HEK293 (cell line): ENCODE results near the gene FANCC.

ENCODE experiments used
- CTCF ChIA-PET: fragments of 350-600 bp; formaldehyde crosslinking; extraction: SDS; loops from one replicate; lab custom pipeline; 2021; ENCODE audit warnings: antibody characterized with exemption; lab: Yijun Ruan, JAX
- POLR2A ChIA-PET: fragments of 300-600 bp; formaldehyde crosslinking; extraction: SDS; loops from one replicate; lab custom pipeline; 2020; ENCODE audit warnings: antibody characterized with exemption, inconsistent platforms; lab: Yijun Ruan, JAX
- H3K27ac ChIP-seq: fragments of 200-500 bp; sonication (Bioruptor generic); 2 replicates; pipeline ENCODE4 v1.5.1; 2014; ENCODE audit warnings: low read depth, low read length, control low read depth, inconsistent platforms; ENCODE audit errors: extremely low read depth
- H3K36me3 ChIP-seq, 2 experiments: fragments of 200-500 bp in 1 of 2; sonication (Bioruptor generic) in 1 of 2; 1 replicate in 1 of 2; 2 replicates in 1 of 2; pipeline ENCODE4 v1.5.1; 2014 to 2017; ENCODE audit warnings: inconsistent platforms in 2 of 2, low read length in 2 of 2; ENCODE audit not compliant: control insufficient read depth in 2 of 2, insufficient read depth in 1 of 2
- H3K4me1 ChIP-seq: fragments of 200-500 bp; sonication (Bioruptor generic); 2 replicates; pipeline ENCODE4 v1.5.1; 2014; ENCODE audit warnings: mild to moderate bottlenecking, low read length, inconsistent platforms; ENCODE audit not compliant: control insufficient read depth, insufficient read depth
- H3K4me3 ChIP-seq: 2 replicates; pipeline ENCODE4 v1.5.1; 2011; ENCODE audit warnings: low read depth, mild to moderate bottlenecking, control low read depth, low read length, moderate library complexity
- H3K9me3 ChIP-seq: fragments of 200-500 bp; sonication (Bioruptor generic); 2 replicates; pipeline ENCODE4 v1.5.1; 2014; ENCODE audit warnings: low read depth, low read length, inconsistent platforms; ENCODE audit not compliant: control insufficient read depth, insufficient read depth
- ATF2 ChIP-seq: fragments of 450-650 bp; formaldehyde crosslinking; IDR thresholded peaks from 2 replicates; pipeline ENCODE4 v1.5.1; 2016; ENCODE audit warnings: missing biosample characterization, missing genetic modification characterization, low read depth
- CTCF ChIP-seq: fragments of 450-650 bp; formaldehyde crosslinking; IDR thresholded peaks from 2 replicates; pipeline ENCODE4 v1.5.1; 2016; ENCODE audit warnings: missing biosample characterization, missing genetic modification characterization
- TRIM28 ChIP-seq: IDR thresholded peaks from 2 replicates; pipeline ENCODE4 v1.6.1; 2011; ENCODE audit warnings: low read length, control low read depth, borderline replicate concordance
- ZBTB17 ChIP-seq: fragments of 450-650 bp; formaldehyde crosslinking; IDR thresholded peaks from 2 replicates; pipeline ENCODE4 v1.5.1; 2016; ENCODE audit warnings: missing biosample characterization, missing genetic modification characterization
- ZEB2 ChIP-seq: fragments of 450-650 bp; formaldehyde crosslinking; IDR thresholded peaks from 2 replicates; pipeline ENCODE4 v1.5.1; 2016; ENCODE audit warnings: missing biosample characterization, missing genetic modification characterization
- ZIC2 ChIP-seq: fragments of 450-650 bp; formaldehyde crosslinking; IDR thresholded peaks from 2 replicates; pipeline ENCODE4 v1.5.1; 2016; ENCODE audit warnings: missing biosample characterization, missing genetic modification characterization
- ZNF2 ChIP-seq: fragments of 450-650 bp; formaldehyde crosslinking; IDR thresholded peaks from 2 replicates; pipeline ENCODE4 v1.5.1; 2016; ENCODE audit warnings: missing biosample characterization, missing genetic modification characterization
- ZNF366 ChIP-seq: fragments of 450-650 bp; formaldehyde crosslinking; conservative IDR thresholded peaks from 2 replicates; pipeline ENCODE4 v1.5.1; 2016; ENCODE audit warnings: missing biosample characterization, missing genetic modification characterization
- ZNF600 ChIP-seq: fragments of 450-650 bp; formaldehyde crosslinking; IDR thresholded peaks from 2 replicates; pipeline ENCODE4 v1.5.1; 2016; ENCODE audit warnings: missing biosample characterization, missing genetic modification characterization
- ZNF629 ChIP-seq: fragments of 450-650 bp; formaldehyde crosslinking; IDR thresholded peaks from 2 replicates; pipeline ENCODE4 v1.5.1; 2017; ENCODE audit warnings: missing biosample characterization, missing genetic modification characterization
- ZNF768 ChIP-seq: fragments of 450-650 bp; formaldehyde crosslinking; IDR thresholded peaks from 2 replicates; pipeline ENCODE4 v1.5.1; 2018; ENCODE audit warnings: missing biosample characterization, mild to moderate bottlenecking, missing genetic modification characterization
- TF ChIP-seq, protein P1 (sequence below): fragments of 450-650 bp; formaldehyde crosslinking; IDR thresholded peaks from 2 replicates; pipeline ENCODE4 v1.5.1; 2016; ENCODE audit warnings: missing biosample characterization, missing genetic modification characterization, borderline replicate concordance
- TF ChIP-seq, protein P2 (sequence below): fragments of 450-650 bp; formaldehyde crosslinking; IDR thresholded peaks from 2 replicates; pipeline ENCODE4 v1.5.1; 2016; ENCODE audit warnings: missing biosample characterization, missing genetic modification characterization
- TF ChIP-seq, protein P3 (sequence below): fragments of 450-650 bp; formaldehyde crosslinking; IDR thresholded peaks from 2 replicates; pipeline ENCODE4 v1.5.1; 2016; ENCODE audit warnings: missing biosample characterization, missing genetic modification characterization
- TF ChIP-seq, protein P4 (sequence below): fragments of 450-650 bp; formaldehyde crosslinking; IDR thresholded peaks from 2 replicates; pipeline ENCODE4 v1.5.1; 2016; ENCODE audit warnings: missing biosample characterization, missing genetic modification characterization, borderline replicate concordance
- TF ChIP-seq, protein P5 (sequence below): fragments of 450-650 bp; IDR thresholded peaks from 2 replicates; pipeline ENCODE4 v1.5.1; 2018; ENCODE audit warnings: missing biosample characterization, mild to moderate bottlenecking, missing genetic modification characterization

The FANCC gene

GRCh38 chr9:95132366-95133324 is 184.9 kb downstream of the FANCC start (continued):
- TF ChIP-seq ATF2 (peak; percentile 49; the same call in 1 of the 2 replicates), ZNF2 (tag by site-specific recombination) (0 out of 2 replicates have a peak, but pooled peaks have one; percentile 25), ZIC2 (no peak), ZNF768 (tag by site-specific recombination) (no peak), ZEB2 (peak; percentile 41; the same call in 1 of the 2 replicates), ZNF629 (peak; percentile 88), ZNF366 (tag by site-specific recombination) (0 out of 2 replicates have a peak, but pooled peaks have one; percentile 23), ZBTB17 (tag by site-specific recombination) (peak; percentile 79)
- TF ChIP-seq, protein P1, sequence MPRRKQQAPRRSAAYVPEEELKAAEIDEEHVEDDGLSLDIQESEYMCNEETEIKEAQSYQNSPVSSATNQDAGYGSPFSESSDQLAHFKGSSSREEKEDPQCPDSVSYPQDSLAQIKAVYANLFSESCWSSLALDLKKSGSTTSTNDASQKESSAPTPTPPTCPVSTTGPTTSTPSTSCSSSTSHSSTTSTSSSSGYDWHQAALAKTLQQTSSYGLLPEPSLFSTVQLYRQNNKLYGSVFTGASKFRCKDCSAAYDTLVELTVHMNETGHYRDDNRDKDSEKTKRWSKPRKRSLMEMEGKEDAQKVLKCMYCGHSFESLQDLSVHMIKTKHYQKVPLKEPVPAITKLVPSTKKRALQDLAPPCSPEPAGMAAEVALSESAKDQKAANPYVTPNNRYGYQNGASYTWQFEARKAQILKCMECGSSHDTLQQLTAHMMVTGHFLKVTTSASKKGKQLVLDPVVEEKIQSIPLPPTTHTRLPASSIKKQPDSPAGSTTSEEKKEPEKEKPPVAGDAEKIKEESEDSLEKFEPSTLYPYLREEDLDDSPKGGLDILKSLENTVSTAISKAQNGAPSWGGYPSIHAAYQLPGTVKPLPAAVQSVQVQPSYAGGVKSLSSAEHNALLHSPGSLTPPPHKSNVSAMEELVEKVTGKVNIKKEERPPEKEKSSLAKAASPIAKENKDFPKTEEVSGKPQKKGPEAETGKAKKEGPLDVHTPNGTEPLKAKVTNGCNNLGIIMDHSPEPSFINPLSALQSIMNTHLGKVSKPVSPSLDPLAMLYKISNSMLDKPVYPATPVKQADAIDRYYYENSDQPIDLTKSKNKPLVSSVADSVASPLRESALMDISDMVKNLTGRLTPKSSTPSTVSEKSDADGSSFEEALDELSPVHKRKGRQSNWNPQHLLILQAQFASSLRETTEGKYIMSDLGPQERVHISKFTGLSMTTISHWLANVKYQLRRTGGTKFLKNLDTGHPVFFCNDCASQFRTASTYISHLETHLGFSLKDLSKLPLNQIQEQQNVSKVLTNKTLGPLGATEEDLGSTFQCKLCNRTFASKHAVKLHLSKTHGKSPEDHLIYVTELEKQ (tag by site-specific recombination): peak; percentile 59; the same call in 1 of the 2 replicates
- TF ChIP-seq, protein P2, sequence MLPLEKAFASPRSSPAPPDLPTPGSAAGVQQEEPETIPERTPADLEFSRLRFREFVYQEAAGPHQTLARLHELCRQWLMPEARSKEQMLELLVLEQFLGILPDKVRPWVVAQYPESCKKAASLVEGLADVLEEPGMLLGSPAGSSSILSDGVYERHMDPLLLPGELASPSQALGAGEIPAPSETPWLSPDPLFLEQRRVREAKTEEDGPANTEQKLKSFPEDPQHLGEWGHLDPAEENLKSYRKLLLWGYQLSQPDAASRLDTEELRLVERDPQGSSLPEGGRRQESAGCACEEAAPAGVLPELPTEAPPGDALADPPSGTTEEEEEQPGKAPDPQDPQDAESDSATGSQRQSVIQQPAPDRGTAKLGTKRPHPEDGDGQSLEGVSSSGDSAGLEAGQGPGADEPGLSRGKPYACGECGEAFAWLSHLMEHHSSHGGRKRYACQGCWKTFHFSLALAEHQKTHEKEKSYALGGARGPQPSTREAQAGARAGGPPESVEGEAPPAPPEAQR (tag by site-specific recombination): no peak
- TF ChIP-seq, protein P3, sequence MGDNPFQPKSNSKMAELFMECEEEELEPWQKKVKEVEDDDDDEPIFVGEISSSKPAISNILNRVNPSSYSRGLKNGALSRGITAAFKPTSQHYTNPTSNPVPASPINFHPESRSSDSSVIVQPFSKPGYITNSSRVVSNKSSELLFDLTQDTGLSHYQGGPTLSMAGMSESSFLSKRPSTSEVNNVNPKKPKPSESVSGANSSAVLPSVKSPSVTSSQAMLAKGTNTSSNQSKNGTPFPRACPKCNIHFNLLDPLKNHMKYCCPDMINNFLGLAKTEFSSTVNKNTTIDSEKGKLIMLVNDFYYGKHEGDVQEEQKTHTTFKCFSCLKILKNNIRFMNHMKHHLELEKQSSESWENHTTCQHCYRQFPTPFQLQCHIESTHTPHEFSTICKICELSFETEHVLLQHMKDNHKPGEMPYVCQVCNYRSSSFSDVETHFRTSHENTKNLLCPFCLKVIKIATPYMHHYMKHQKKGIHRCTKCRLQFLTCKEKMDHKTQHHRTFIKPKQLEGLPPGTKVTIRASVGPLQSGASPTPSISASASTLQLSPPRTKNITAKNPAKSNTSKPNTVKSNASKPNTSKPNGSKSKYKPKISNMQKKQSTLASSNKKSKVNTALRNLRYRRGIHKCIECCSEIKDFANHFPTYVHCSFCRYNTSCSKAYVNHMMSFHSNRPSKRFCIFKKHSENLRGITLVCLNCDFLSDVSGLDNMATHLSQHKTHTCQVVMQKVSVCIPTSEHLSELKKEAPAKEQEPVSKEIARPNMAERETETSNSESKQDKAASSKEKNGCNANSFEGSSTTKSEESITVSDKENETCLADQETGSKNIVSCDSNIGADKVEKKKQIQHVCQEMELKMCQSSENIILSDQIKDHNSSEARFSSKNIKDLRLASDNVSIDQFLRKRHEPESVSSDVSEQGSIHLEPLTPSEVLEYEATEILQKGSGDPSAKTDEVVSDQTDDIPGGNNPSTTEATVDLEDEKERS (tag by site-specific recombination): no peak

- CTCF ChIA-PET: interaction anchor here (0.6 to 8.0 kb wide), 60 partner anchors 9 to 1090 kb away, joined by 3 to 133 read pairs (median 4); no protein-coding TSS in a partner anchor
- H3K9me3 ChIP-seq: no peaks in the 10 kb centered on the region
- H3K4me3 ChIP-seq: no peak overlapping the region
- POLR2A ChIA-PET: no interaction called here
- H3K27ac ChIP-seq: no peak overlapping the region
- peaks cover 13% of the 10 kb centered on the region; the same call in 1 of the 2 replicates for H3K4me1 ChIP-seq
- no peaks in the 10 kb centered on the region for H3K36me3 ChIP-seq
- peak; percentile 40; the same call in 1 of the 2 replicates for TF ChIP-seq TRIM28
- TF ChIP-seq ZNF600 (tag by site-specific recombination): peak; percentile 35; the same call in 1 of the 2 replicates
- TF ChIP-seq, protein P4, sequence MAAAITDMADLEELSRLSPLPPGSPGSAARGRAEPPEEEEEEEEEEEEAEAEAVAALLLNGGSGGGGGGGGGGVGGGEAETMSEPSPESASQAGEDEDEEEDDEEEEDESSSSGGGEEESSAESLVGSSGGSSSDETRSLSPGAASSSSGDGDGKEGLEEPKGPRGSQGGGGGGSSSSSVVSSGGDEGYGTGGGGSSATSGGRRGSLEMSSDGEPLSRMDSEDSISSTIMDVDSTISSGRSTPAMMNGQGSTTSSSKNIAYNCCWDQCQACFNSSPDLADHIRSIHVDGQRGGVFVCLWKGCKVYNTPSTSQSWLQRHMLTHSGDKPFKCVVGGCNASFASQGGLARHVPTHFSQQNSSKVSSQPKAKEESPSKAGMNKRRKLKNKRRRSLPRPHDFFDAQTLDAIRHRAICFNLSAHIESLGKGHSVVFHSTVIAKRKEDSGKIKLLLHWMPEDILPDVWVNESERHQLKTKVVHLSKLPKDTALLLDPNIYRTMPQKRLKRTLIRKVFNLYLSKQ: no peak
- TF ChIP-seq, protein P5, sequence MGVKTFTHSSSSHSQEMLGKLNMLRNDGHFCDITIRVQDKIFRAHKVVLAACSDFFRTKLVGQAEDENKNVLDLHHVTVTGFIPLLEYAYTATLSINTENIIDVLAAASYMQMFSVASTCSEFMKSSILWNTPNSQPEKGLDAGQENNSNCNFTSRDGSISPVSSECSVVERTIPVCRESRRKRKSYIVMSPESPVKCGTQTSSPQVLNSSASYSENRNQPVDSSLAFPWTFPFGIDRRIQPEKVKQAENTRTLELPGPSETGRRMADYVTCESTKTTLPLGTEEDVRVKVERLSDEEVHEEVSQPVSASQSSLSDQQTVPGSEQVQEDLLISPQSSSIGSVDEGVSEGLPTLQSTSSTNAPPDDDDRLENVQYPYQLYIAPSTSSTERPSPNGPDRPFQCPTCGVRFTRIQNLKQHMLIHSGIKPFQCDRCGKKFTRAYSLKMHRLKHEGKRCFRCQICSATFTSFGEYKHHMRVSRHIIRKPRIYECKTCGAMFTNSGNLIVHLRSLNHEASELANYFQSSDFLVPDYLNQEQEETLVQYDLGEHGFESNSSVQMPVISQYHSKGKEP: peak; percentile 43; the same call in 1 of the 2 replicates
- TF ChIP-seq CTCF (tag by site-specific recombination): peak; percentile 62; the same call in 1 of the 2 replicates
Measured at GRCh38 chr9:95131023-95131943, 186.2 kb downstream of the FANCC start.
